Chondrocyte (in vitro differentiated cells): ENCODE measurements around the gene ARMC9. TPM values are rescaled to one million over a fixed set of nuclear protein-coding genes. Genes with fewer than 3 reads are reported as not detected.

Experiments
- DNase-seq: peaks from one replicate; pipeline ENCODE4 v3.0.0; 2021; ENCODE audit warnings: mixed read lengths, low spot score
- H3K27ac Mint-ChIP-seq: one replicate; pipeline ENCODE4 v1.8.0; 2021; ENCODE audit warnings: mild to moderate bottlenecking, moderate library complexity, mixed read lengths; ENCODE audit not compliant: unreplicated experiment
- H3K27me3 Mint-ChIP-seq: 2 replicates; pipeline ENCODE4 v1.8.0; 2021; ENCODE audit warnings: low read depth, mixed read lengths
- H3K36me3 Mint-ChIP-seq: 2 replicates; pipeline ENCODE4 v1.8.0; 2021; ENCODE audit warnings: low read depth, mixed read lengths
- H3K4me1 Mint-ChIP-seq: 2 replicates; pipeline ENCODE4 v1.8.0; 2021; ENCODE audit warnings: low read depth, mild to moderate bottlenecking, mixed read lengths
- H3K4me3 Mint-ChIP-seq: one replicate; pipeline ENCODE4 v1.8.0; 2021; ENCODE audit warnings: mild to moderate bottlenecking, moderate library complexity, mixed read lengths; ENCODE audit not compliant: unreplicated experiment
- H3K9me3 Mint-ChIP-seq: 2 replicates; pipeline ENCODE4 v1.8.0; 2021; ENCODE audit warnings: low read depth, mixed read lengths
- CTCF ChIP-seq: fragments of 200-600 bp; sonication (generic); IDR thresholded peaks from 2 replicates; pipeline ENCODE4 v1.5.0; 2021; ENCODE audit warnings: antibody characterized with exemption, mild to moderate bottlenecking, moderate library complexity
- total RNA-seq: library from RNA; stranded (reverse); gene quantifications from 3 replicates; pipeline ENCODE4 v1.2.1, GENCODE V29; 2021

ARMC9 gene
- total RNA-seq, 1 donor from 2014 or later, result 188 TPM

GRCh38 chr2:231413456-231413855 is 215.0 kb downstream of the ARMC9 start:
- H3K36me3 Mint-ChIP-seq, result peaks cover 1% of the 10 kb centered on the region

GRCh38 chr2:231413921-231414476 is 215.6 kb downstream of the ARMC9 start:
- Mint-ChIP-seq H3K9me3 (peaks cover 4% of the 10 kb centered on the region), H3K27me3 (no peaks in the 10 kb centered on the region), H3K27ac (no peak overlapping the region), H3K36me3 (peaks cover 1% of the 10 kb centered on the region), H3K4me1 (peaks cover 20% of the 10 kb centered on the region), H3K4me3 (no peak overlapping the region)
- no peak for TF ChIP-seq CTCF
- DNase-seq, result no peak

More at GRCh38 chr2:231413456-231413855, 215.0 kb downstream of the ARMC9 start:
- H3K4me1 Mint-ChIP-seq, result peaks cover 20% of the 10 kb centered on the region
- peaks cover 4% of the 10 kb centered on the region for H3K9me3 Mint-ChIP-seq
- no peak for TF ChIP-seq CTCF
- no peaks in the 10 kb centered on the region for H3K27me3 Mint-ChIP-seq
- no peak overlapping the region for H3K27ac Mint-ChIP-seq
- no peak overlapping the region for H3K4me3 Mint-ChIP-seq
- no peak for DNase-seq

GRCh38 chr2:231415029-231415428 is 216.6 kb downstream of the ARMC9 start:
- Mint-ChIP-seq H3K36me3 (peaks cover 1% of the 10 kb centered on the region), H3K9me3 (peaks cover 4% of the 10 kb centered on the region), H3K27me3 (no peaks in the 10 kb centered on the region), H3K4me3 (no peak overlapping the region), H3K27ac (no peak overlapping the region), H3K4me1 (peaks cover 20% of the 10 kb centered on the region)
- no peak for TF ChIP-seq CTCF
- DNase-seq, result no peak

- Mint-ChIP-seq H3K27me3 (no peaks in the 10 kb centered on the region), H3K36me3 (no peaks in the 10 kb centered on the region), H3K9me3 (no peaks in the 10 kb centered on the region), H3K27ac (no peak overlapping the region), H3K4me1 (peaks cover 6% of the 10 kb centered on the region), H3K4me3 (no peak overlapping the region)
- DNase-seq, result no peak
- no peak for TF ChIP-seq CTCF
Measured at GRCh38 chr2:231418820-231419640, 220.6 kb downstream of the ARMC9 start.

- no peak overlapping the region for H3K4me3 Mint-ChIP-seq
Measured at GRCh38 chr2:231421051-231421580, 222.7 kb downstream of the ARMC9 start.

More at GRCh38 chr2:231421051-231421580, 222.7 kb downstream of the ARMC9 start:
- peak; percentile 40 for DNase-seq
- H3K27ac Mint-ChIP-seq, result no peak overlapping the region
- H3K36me3 Mint-ChIP-seq, result no peaks in the 10 kb centered on the region
- H3K4me1 Mint-ChIP-seq, result no peaks in the 10 kb centered on the region
- no peak for TF ChIP-seq CTCF
- no peaks in the 10 kb centered on the region for H3K9me3 Mint-ChIP-seq
- H3K27me3 Mint-ChIP-seq, result no peaks in the 10 kb centered on the region
